Calu3 (cell line): ENCODE data around the gene SMARCA2. TPM values are rescaled to one million over a fixed set of nuclear protein-coding genes. Genes with fewer than 3 reads are reported as not detected.

ENCODE experiments used
- BruUV-seq: library from RNA; stranded (reverse); fragments of 400-500 nt; replicated peaks from 2 replicates; lab custom pipeline; 2021; lab: Mats Ljungman, UMichigan
- CTCF ChIA-PET: fragments of 300-600 bp; sonication (Branson Sonifier 250); formaldehyde crosslinking; loops from one replicate; lab custom pipeline; 2022; ENCODE audit warnings: antibody characterized with exemption; lab: Charles Lee
- DNase-seq: peaks from one replicate; pipeline ENCODE4 v3.0.0; 2022
- H3K27ac Mint-ChIP-seq: one replicate; pipeline ENCODE4 v1.8.0; 2022; ENCODE audit warnings: mixed read lengths; ENCODE audit not compliant: unreplicated experiment
- H3K27me3 Mint-ChIP-seq: one replicate; pipeline ENCODE4 v1.8.0; 2022; ENCODE audit warnings: mixed read lengths; ENCODE audit not compliant: unreplicated experiment
- H3K36me3 Mint-ChIP-seq: one replicate; pipeline ENCODE4 v1.8.0; 2022; ENCODE audit warnings: mild to moderate bottlenecking, moderate library complexity, mixed read lengths; ENCODE audit not compliant: insufficient read depth, unreplicated experiment
- H3K4me1 Mint-ChIP-seq: one replicate; pipeline ENCODE4 v1.8.0; 2022; ENCODE audit warnings: mild to moderate bottlenecking, low read depth, mixed read lengths; ENCODE audit not compliant: unreplicated experiment
- H3K4me3 Mint-ChIP-seq: one replicate; pipeline ENCODE4 v1.8.0; 2022; ENCODE audit warnings: mild to moderate bottlenecking, low read depth, moderate library complexity, mixed read lengths; ENCODE audit not compliant: unreplicated experiment
- H3K9me3 Mint-ChIP-seq: one replicate; pipeline ENCODE4 v1.8.0; 2022; ENCODE audit warnings: low read depth, mixed read lengths; ENCODE audit not compliant: unreplicated experiment
- intact Hi-C: fragments of 100-400 bp; cut with micrococcal nuclease; formaldehyde crosslinking; loops from one replicate; pipeline ENCODE4 v1.10.0; 2022; ENCODE audit not compliant: unreplicated experiment
- total RNA-seq: library from RNA; stranded (reverse); gene quantifications from 2 replicates; pipeline ENCODE4 v1.2.3, GENCODE V29; 2022
- TF ChIP-seq, protein P1 (sequence below): fragments of 200-600 bp; IDR thresholded peaks from one replicate; pipeline ENCODE4 v1.8.0; 2022; ENCODE audit warnings: antibody characterized with exemption; ENCODE audit not compliant: unreplicated experiment

Gene SMARCA2
- total RNA-seq, 1 experiment from 2014 or later, result 47.4 TPM

DNA sequence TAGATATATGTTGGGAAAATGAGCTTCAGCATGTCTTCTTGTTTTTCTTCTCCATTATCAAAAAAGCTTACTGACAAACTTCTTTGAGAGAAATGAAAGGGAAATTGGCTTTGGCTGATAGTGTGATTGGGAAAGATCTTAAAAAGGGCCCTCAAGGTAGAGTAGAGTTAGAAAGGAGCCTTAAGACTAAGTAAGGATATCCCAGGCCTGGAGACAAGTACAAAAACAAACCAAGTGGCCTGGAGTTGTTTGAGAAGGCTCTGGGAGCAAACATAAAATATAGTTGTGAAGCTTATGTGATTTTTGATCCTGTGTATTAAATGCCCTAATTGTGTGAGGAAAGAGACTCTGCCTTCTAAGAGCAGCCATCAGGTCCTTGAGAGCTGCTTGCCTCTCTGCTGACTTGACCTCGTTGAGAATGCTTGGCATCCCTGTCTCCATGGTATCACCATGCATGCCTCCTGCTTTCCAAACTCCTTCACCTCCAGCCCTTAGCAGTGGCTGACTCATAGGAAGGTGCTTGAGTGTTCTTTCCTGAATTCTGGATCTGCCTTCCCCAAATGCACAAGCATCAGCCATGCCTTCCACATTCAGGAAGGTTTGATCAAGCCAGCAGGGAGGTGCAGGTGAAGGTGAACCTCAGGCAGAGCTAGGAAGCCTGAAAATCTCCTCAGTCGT lies 78.9 kb downstream of the SMARCA2 start:
- BruUV-seq, result no TSS peak
- H3K36me3 Mint-ChIP-seq, result no peaks in the 10 kb centered on the region
- H3K27me3 Mint-ChIP-seq, result no peaks in the 10 kb centered on the region

GRCh38 chr9:2096376-2096970 lies 81.3 kb downstream of the SMARCA2 start:
- Mint-ChIP-seq H3K36me3 (no peaks in the 10 kb centered on the region), H3K9me3 (no peaks in the 10 kb centered on the region), H3K27me3 (no peaks in the 10 kb centered on the region), H3K4me1 (no peaks in the 10 kb centered on the region), H3K4me3 (no peak overlapping the region), H3K27ac (no peak overlapping the region)
- CTCF ChIA-PET, result interaction anchor here (0.6 kb wide), 1 partner anchor 1212 kb away, joined by 5 read pairs; no protein-coding TSS in a partner anchor
- TF ChIP-seq, protein P1, sequence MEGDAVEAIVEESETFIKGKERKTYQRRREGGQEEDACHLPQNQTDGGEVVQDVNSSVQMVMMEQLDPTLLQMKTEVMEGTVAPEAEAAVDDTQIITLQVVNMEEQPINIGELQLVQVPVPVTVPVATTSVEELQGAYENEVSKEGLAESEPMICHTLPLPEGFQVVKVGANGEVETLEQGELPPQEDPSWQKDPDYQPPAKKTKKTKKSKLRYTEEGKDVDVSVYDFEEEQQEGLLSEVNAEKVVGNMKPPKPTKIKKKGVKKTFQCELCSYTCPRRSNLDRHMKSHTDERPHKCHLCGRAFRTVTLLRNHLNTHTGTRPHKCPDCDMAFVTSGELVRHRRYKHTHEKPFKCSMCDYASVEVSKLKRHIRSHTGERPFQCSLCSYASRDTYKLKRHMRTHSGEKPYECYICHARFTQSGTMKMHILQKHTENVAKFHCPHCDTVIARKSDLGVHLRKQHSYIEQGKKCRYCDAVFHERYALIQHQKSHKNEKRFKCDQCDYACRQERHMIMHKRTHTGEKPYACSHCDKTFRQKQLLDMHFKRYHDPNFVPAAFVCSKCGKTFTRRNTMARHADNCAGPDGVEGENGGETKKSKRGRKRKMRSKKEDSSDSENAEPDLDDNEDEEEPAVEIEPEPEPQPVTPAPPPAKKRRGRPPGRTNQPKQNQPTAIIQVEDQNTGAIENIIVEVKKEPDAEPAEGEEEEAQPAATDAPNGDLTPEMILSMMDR, result no peak
- intact Hi-C loops, result no loop called here
- BruUV-seq, result no TSS peak
- DNase-seq, result no peak

More for the DNA sequence above, 78.9 kb downstream of the SMARCA2 start:
- no peaks in the 10 kb centered on the region for H3K4me1 Mint-ChIP-seq
- CTCF ChIA-PET, result no interaction called here
- no peaks in the 10 kb centered on the region for H3K9me3 Mint-ChIP-seq
- intact Hi-C loops, result no loop called here
- no peak overlapping the region for H3K27ac Mint-ChIP-seq
- no peak for DNase-seq
- TF ChIP-seq, protein P1, result no peak
- no peak overlapping the region for H3K4me3 Mint-ChIP-seq

DNA sequence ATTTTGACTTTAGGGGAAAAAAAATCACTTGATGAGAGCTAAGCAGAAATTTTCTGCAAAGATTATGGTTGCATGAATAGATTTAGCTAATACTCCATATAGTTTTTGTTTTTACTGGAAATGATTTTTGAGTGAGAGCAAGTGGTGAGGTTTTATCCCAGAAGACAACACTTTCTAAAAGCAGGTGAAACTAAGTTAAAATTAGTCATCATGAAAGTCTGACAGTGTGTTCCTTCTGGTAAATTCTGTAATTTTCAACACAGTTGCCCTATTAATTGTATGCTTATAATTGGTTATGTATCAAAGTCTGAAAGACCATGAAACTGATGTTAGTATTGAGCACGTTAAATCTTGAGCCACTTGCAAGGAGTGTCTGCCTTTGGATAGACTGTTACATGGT lies 91.5 kb downstream of the SMARCA2 start:
- CTCF ChIA-PET, result no interaction called here
- intact Hi-C loops, result no loop called here
- no TSS peak for BruUV-seq

GRCh38 chr9:2107906-2108451 lies 92.8 kb downstream of the SMARCA2 start:
- Mint-ChIP-seq H3K9me3 (no peaks in the 10 kb centered on the region), H3K36me3 (no peaks in the 10 kb centered on the region), H3K27ac (no peak overlapping the region), H3K27me3 (no peaks in the 10 kb centered on the region), H3K4me1 (no peaks in the 10 kb centered on the region), H3K4me3 (no peak overlapping the region)
- DNase-seq, result no peak
- TF ChIP-seq, protein P1, result no peak
- intact Hi-C loops, result no loop called here
- CTCF ChIA-PET, result no interaction called here
- no TSS peak for BruUV-seq

More for the DNA sequence above, 91.5 kb downstream of the SMARCA2 start:
- Mint-ChIP-seq H3K36me3 (no peaks in the 10 kb centered on the region), H3K9me3 (no peaks in the 10 kb centered on the region), H3K4me3 (no peak overlapping the region), H3K27me3 (no peaks in the 10 kb centered on the region), H3K27ac (no peak overlapping the region), H3K4me1 (no peaks in the 10 kb centered on the region)
- no peak for DNase-seq
- TF ChIP-seq, protein P1, result no peak
